ENCODE data around the gene BLNK. TPM values are rescaled to one million over a fixed set of nuclear protein-coding genes. Genes with fewer than 3 reads are reported as not detected.
A peak's percentile ranks its signal among the peaks of the same experiment; 100 is the strongest.

The BLNK gene
- total and polyA plus RNA-seq, 2 donors (not counting 1 experiment from before 2014, with no cell fraction given) = 153 to 205 TPM

DNA sequence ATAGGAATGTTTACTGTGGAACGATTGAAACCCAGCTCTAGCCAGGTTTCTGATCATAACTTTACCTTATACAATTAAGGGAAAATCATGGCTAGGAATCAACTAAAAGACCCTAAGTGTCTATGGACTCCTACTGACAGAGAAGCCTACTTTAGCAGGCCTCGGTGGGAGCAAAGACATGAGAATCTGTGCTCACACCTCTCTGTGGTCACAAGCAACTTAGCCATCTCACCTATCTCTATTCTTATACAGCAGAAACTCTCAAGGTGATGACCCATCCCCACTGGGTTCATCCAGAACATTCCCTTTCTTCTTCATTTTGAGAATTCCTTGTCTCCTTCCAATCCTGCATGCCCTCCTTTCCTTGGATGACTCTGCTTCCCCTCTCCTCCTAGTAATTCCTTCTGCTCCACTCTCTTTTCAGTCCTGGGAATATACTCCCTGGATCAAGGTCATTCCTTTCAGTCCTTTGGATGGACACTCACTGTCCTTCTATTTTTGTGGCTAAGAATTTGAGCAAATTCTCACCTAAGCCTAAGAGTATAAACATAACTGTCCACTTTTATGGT lies 2.9 kb downstream of the BLNK start:
- Histone ChIP-seq H3K9ac (ENCODE audit: low read length) (peak overlapping the region; percentile 91), H3K4me1 (ENCODE audit: control insufficient read depth in 2 of 2, insufficient read depth in 2 of 2, low read length in 2 of 2) (peaks cover 64 to 66% of the 10 kb centered on the region in 2 donors), H3K9me3 (ENCODE audit: control extremely low read depth in 1 of 3, control insufficient read depth in 2 of 3, insufficient read depth in 1 of 3, low read length in 2 of 3) (no peaks in the 10 kb centered on the region), H3K27me3 (replicated peaks in 1 of 4; ENCODE audit: control extremely low read depth in 1 of 4, control insufficient read depth in 3 of 4, insufficient read depth in 4 of 4, low read length in 3 of 4) (no peaks in the 10 kb centered on the region), H3K79me2 (ENCODE audit: control insufficient read depth, insufficient read depth, low read length) (peaks cover 89% of the 10 kb centered on the region), H3K4me3 (ENCODE audit: control extremely low read depth in 1 of 5, extremely low read depth in 1 of 5, insufficient read depth in 1 of 5, low read depth in 2 of 5, low read length in 4 of 5) (peak overlapping the region; percentile 73 to 97 (median 96)), H3K27ac (ENCODE audit: low read length in 2 of 2) (peak overlapping the region; percentile 57 to 88), H2AFZ (ENCODE audit: insufficient read depth, low read depth, low read length, poor library complexity, severe bottlenecking) (no peak overlapping the region), H3K36me3 (replicated peaks in 1 of 2; ENCODE audit: control extremely low read depth in 1 of 2, control insufficient read depth in 1 of 2, extremely low read depth in 1 of 2, insufficient read depth in 2 of 2, low read length in 1 of 2) (peaks cover 0 to 40% of the 10 kb centered on the region in 2 experiments), H4K20me1 (ENCODE audit: control insufficient read depth, insufficient read depth, low read length, poor library complexity, severe bottlenecking) (peaks cover 49% of the 10 kb centered on the region), H3K4me2 (replicated peaks; ENCODE audit: low read depth, low read length, poor library complexity, severe bottlenecking) (peak overlapping the region; percentile 83)
- DNase-seq = no peak
- ATAC-seq (ENCODE audit: low read depth) = no peak
- H3K9me3 Mint-ChIP-seq (ENCODE audit: insufficient read depth) = no peaks in the 10 kb centered on the region
- no peaks in the 10 kb centered on the region for H3K27me3 Mint-ChIP-seq
- 6% methylated on average over 1 of the region's 2 CpGs for WGBS (ENCODE audit: insufficient coverage)
- peaks cover 82% of the 10 kb centered on the region for H3K4me1 Mint-ChIP-seq
- H3K4me3 Mint-ChIP-seq = peak overlapping the region; percentile 97
- ChIA-PET CTCF (interaction anchor here (1.2 to 8.7 kb wide), 6 partner anchors 22 to 39 kb away, joined by 3 to 153 read pairs (median 16); no protein-coding TSS in a partner anchor), POLR2A (no interaction called here)
- intact Hi-C loops (cut with micrococcal nuclease) = no loop called here
- no peak for TF ChIP-seq CTCF (IDR thresholded peaks at IDR 0.05)
- no peak for TF ChIP-seq EZH2 (IDR thresholded peaks at IDR 0.05; ENCODE audit: borderline replicate concordance, insufficient read depth, low read depth, low read length, poor library complexity, severe bottlenecking)
- H3K27ac Mint-ChIP-seq = peak overlapping the region; percentile 99

DNA sequence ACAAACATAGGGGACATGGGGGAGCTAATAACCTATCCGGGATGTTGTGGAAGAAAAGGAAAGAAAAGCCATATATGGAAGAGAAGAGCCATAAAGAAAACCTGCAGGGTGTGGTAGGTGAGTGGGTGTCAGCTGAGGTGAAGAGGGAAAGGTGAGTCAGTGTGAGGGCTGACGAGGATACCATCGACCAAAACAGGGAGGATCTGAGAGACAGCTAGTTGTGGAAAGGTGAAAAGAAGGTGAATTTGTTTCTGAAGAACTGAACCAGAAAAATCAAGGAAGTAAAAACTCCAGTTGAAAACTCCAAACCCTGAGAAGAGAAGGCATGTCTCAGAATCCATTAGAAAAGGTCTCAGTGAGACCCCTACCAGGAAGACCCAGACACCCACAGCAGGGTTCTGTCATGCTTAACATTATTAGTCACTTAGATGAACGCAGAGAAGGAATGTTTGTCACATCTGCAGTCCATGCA lies 4.1 kb downstream of the BLNK start:
- Histone ChIP-seq H2AFZ (ENCODE audit: insufficient read depth, low read depth, low read length, poor library complexity, severe bottlenecking) (no peak overlapping the region), H4K20me1 (ENCODE audit: control insufficient read depth, insufficient read depth, low read length, poor library complexity, severe bottlenecking) (peaks cover 61% of the 10 kb centered on the region), H3K4me1 (ENCODE audit: control insufficient read depth in 2 of 2, insufficient read depth in 2 of 2, low read length in 2 of 2) (peaks cover 68 to 70% of the 10 kb centered on the region in 2 donors), H3K9ac (ENCODE audit: low read length) (peak overlapping the region; percentile 91), H3K4me3 (ENCODE audit: control extremely low read depth in 1 of 5, extremely low read depth in 1 of 5, insufficient read depth in 1 of 5, low read depth in 2 of 5, low read length in 4 of 5) (peak overlapping the region; percentile 11 to 97 (median 92)), H3K36me3 (replicated peaks in 1 of 2; ENCODE audit: control extremely low read depth in 1 of 2, control insufficient read depth in 1 of 2, extremely low read depth in 1 of 2, insufficient read depth in 2 of 2, low read length in 1 of 2) (peaks cover 0 to 48% of the 10 kb centered on the region in 2 experiments), H3K9me3 (ENCODE audit: control extremely low read depth in 1 of 3, control insufficient read depth in 2 of 3, insufficient read depth in 1 of 3, low read length in 2 of 3) (no peaks in the 10 kb centered on the region), H3K79me2 (ENCODE audit: control insufficient read depth, insufficient read depth, low read length) (peaks cover 94% of the 10 kb centered on the region), H3K27me3 (replicated peaks in 1 of 4; ENCODE audit: control extremely low read depth in 1 of 4, control insufficient read depth in 3 of 4, insufficient read depth in 4 of 4, low read length in 3 of 4) (no peaks in the 10 kb centered on the region), H3K27ac (ENCODE audit: low read length in 2 of 2) (peak overlapping the region; percentile 24 to 88), H3K4me2 (replicated peaks; ENCODE audit: low read depth, low read length, poor library complexity, severe bottlenecking) (peak overlapping the region; percentile 83)
- Mint-ChIP-seq H3K9me3 (ENCODE audit: insufficient read depth) (no peaks in the 10 kb centered on the region), H3K27me3 (no peaks in the 10 kb centered on the region), H3K27ac (peak overlapping the region; percentile 90), H3K4me3 (peak overlapping the region; percentile 97), H3K4me1 (peaks cover 81% of the 10 kb centered on the region)
- ChIA-PET POLR2A (interaction anchor here (1.0 kb wide), 1 partner anchor 11 kb away, joined by 5 read pairs; no protein-coding TSS in a partner anchor), CTCF (interaction anchor here (0.7 to 8.7 kb wide), 7 partner anchors 10 to 37 kb away, joined by 3 to 153 read pairs (median 5); no protein-coding TSS in a partner anchor)
- no peak for ATAC-seq (ENCODE audit: low read depth)
- intact Hi-C loops (cut with micrococcal nuclease) = loop anchor here (1.0 kb wide), 1 partner anchor 9 kb away; no protein-coding TSS in a partner anchor
- TF ChIP-seq CTCF (IDR thresholded peaks at IDR 0.05) (no peak), EZH2 (IDR thresholded peaks at IDR 0.05; ENCODE audit: borderline replicate concordance, insufficient read depth, low read depth, low read length, poor library complexity, severe bottlenecking) (no peak)
- WGBS (ENCODE audit: insufficient coverage) = 43% methylated on average over 3 of the region's 4 CpGs
- DNase-seq = no peak

Measured in B cell (primary cell).